ENCODE results near the gene GCGR. TPM values are rescaled to one million over a fixed set of nuclear protein-coding genes. Genes with fewer than 3 reads are reported as not detected.

The GCGR gene
- total RNA-seq, 1 donor from 2014 or later = not detected

GRCh38 chr17:81813861-81814683 lies 10.1 kb downstream of the GCGR start:
- Mint-ChIP-seq H3K27ac (ENCODE audit: unreplicated experiment) (no peak overlapping the region), H3K4me1 (peaks cover 9% of the 10 kb centered on the region), H3K9me3 (no peaks in the 10 kb centered on the region), H3K36me3 (ENCODE audit: low read depth) (no peaks in the 10 kb centered on the region), H3K27me3 (ENCODE audit: low read depth) (peaks cover 25% of the 10 kb centered on the region), H3K4me3 (no peak overlapping the region)
- no peak for TF ChIP-seq CTCF (conservative IDR thresholded peaks at IDR 0.05)
- DNase-seq (ENCODE audit: low read depth, low spot score) = no peak

GRCh38 chr17:81814748-81815645 lies 11.0 kb downstream of the GCGR start:
- DNase-seq (ENCODE audit: low read depth, low spot score) = no peak
- Mint-ChIP-seq H3K9me3 (no peaks in the 10 kb centered on the region), H3K36me3 (ENCODE audit: low read depth) (no peaks in the 10 kb centered on the region), H3K4me3 (no peak overlapping the region), H3K27ac (ENCODE audit: unreplicated experiment) (no peak overlapping the region), H3K4me1 (peaks cover 9% of the 10 kb centered on the region), H3K27me3 (ENCODE audit: low read depth) (peaks cover 16% of the 10 kb centered on the region)
- TF ChIP-seq CTCF (conservative IDR thresholded peaks at IDR 0.05) = no peak

DNA sequence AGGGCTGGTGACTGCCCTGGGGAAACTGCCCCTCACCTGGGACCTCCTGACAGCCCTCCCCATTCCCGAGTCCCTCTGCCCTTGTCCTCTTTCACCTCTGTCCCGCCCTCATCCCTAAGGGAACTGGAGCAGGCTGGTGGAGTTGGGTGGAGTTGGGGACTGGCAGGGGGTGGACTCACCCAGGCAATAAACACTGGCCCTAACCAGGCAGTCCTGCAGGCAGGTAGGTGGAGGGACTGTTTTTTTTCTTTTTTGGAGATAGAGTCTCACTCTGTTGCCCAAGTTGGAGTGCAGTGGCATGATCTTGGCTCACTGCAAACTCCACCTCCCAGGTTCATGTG lies 11.7 kb downstream of the GCGR start:
- Mint-ChIP-seq H3K9me3 (no peaks in the 10 kb centered on the region), H3K27ac (ENCODE audit: unreplicated experiment) (no peak overlapping the region), H3K27me3 (ENCODE audit: low read depth) (peaks cover 16% of the 10 kb centered on the region), H3K4me3 (no peak overlapping the region), H3K4me1 (peaks cover 9% of the 10 kb centered on the region), H3K36me3 (ENCODE audit: low read depth) (no peaks in the 10 kb centered on the region)
- no peak for DNase-seq (ENCODE audit: low read depth, low spot score)
- no peak for TF ChIP-seq CTCF (conservative IDR thresholded peaks at IDR 0.05)

DNA sequence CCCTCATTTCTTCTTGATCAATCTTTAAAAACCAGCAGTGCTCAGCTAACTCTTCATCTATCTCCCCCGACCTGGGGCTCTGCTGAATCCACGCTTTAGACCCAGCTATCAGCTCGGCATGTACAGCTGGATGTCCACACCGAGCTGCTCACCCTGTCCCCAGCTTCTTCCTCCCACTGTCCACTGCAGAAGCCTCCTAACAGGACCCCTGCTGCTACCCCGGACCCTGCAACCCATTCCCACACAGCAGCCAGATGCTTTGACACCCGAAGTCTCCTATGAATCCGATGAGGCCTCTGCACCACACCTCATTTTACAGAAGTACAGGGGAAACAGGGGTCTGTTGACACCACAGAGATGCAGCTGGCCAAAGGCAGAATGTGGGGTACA lies 13.8 kb downstream of the GCGR start:
- Mint-ChIP-seq H3K4me3 (no peak overlapping the region), H3K9me3 (no peaks in the 10 kb centered on the region), H3K27me3 (ENCODE audit: low read depth) (peaks cover 16% of the 10 kb centered on the region), H3K27ac (ENCODE audit: unreplicated experiment) (no peak overlapping the region), H3K36me3 (ENCODE audit: low read depth) (no peaks in the 10 kb centered on the region), H3K4me1 (peaks cover 9% of the 10 kb centered on the region)
- no peak for DNase-seq (ENCODE audit: low read depth, low spot score)
- TF ChIP-seq CTCF (conservative IDR thresholded peaks at IDR 0.05) = no peak

DNA sequence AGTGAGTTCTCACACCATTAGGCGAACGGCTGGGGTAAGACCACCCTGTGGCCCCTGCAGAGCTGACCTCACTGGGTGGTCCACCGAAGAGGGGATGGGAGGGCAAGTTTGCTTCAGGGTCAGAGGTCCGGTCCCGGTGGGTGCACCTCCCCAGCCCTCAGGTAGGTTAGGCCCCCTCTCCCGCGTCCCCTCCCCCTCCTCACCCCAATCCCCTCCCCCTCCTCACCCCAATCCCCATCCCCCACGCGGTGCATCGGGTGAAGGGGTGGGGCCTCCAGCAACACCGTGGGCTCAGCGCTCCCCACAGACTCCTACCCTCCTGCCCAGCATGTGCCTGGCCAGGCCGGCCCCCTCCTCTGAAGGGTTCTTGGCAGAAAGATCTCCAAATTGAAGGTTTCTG lies 15.8 kb downstream of the GCGR start:
- H3K27me3 Mint-ChIP-seq (ENCODE audit: low read depth) = peaks cover 16% of the 10 kb centered on the region
- H3K9me3 Mint-ChIP-seq = no peaks in the 10 kb centered on the region
- no peak overlapping the region for H3K27ac Mint-ChIP-seq (ENCODE audit: unreplicated experiment)
- H3K4me3 Mint-ChIP-seq = no peak overlapping the region
- H3K4me1 Mint-ChIP-seq = peaks cover 9% of the 10 kb centered on the region
- H3K36me3 Mint-ChIP-seq (ENCODE audit: low read depth) = no peaks in the 10 kb centered on the region
- no peak for DNase-seq (ENCODE audit: low read depth, low spot score)
- TF ChIP-seq CTCF (conservative IDR thresholded peaks at IDR 0.05) = no peak
